Thoracic aorta (tissue), 2 donors: Measurements from ENCODE around the gene ABCG8. TPM values are rescaled to one million over a fixed set of nuclear protein-coding genes. Genes with fewer than 3 reads are reported as not detected.

Source experiments
- ATAC-seq: fragments of 150-250 bp; one replicate; pipeline ENCODE4 v1.8.0; 2017; ENCODE audit warnings: low read depth; ENCODE audit not compliant: insufficient number of reproducible peaks, low FRiP score
- DNase-seq: peaks from one replicate; pipeline ENCODE4 v3.0.0-alpha.2; 2020; ENCODE audit warnings: low spot score
- H3K27ac ChIP-seq, 2 donors: fragments of 200-600 bp; sonication (generic); 1 replicate in 1 of 2; 2 replicates in 1 of 2; pipeline ENCODE4 v1.5.1; 2016; ENCODE audit warnings: mild to moderate bottlenecking in 2 of 2, moderate library complexity in 2 of 2
- H3K27me3 ChIP-seq: fragments of 200-600 bp; sonication (generic); replicated peaks from 2 replicates; pipeline ENCODE4 v1.6.0; 2016; ENCODE audit warnings: mild to moderate bottlenecking; ENCODE audit not compliant: insufficient read depth
- H3K36me3 ChIP-seq: fragments of 200-600 bp; sonication (generic); one replicate; pipeline ENCODE4 v1.5.1; 2016
- H3K4me1 ChIP-seq, 2 donors: fragments of 200-600 bp; sonication (generic); 1 replicate in 1 of 2; 2 replicates in 1 of 2; pipeline versions ENCODE4 v1.5.1 to v1.6.0; 2016; ENCODE audit warnings: low read depth in 2 of 2, mild to moderate bottlenecking in 1 of 2; ENCODE audit not compliant: control insufficient read depth in 1 of 2
- H3K4me3 ChIP-seq: fragments of 200-600 bp; sonication (generic); 2 replicates; pipeline ENCODE4 v1.5.1; 2016; ENCODE audit warnings: mild to moderate bottlenecking
- H3K9me3 ChIP-seq: fragments of 200-600 bp; sonication (generic); 2 replicates; pipeline ENCODE4 v1.5.1; 2016
- CTCF ChIP-seq: fragments of 200-600 bp; sonication (generic); IDR thresholded peaks from one replicate; pipeline ENCODE4 v1.5.1; 2019; ENCODE audit warnings: antibody characterized with exemption
- total RNA-seq, 2 donors: library from RNA; depleted of rRNA; stranded (reverse); fragments of >200 nt; gene quantifications; one replicate each; pipeline versions ENCODE4 v1.1.0 to v1.2.3, GENCODE V29; 2016

ABCG8 gene
- total RNA-seq, 2 donors from 2014 or later, result not detected

- Histone ChIP-seq H3K4me1 (peaks cover 5 to 6% of the 10 kb centered on the region in 2 donors), H3K4me3 (no peak overlapping the region), H3K27me3 (no peaks in the 10 kb centered on the region), H3K36me3 (peaks cover 4% of the 10 kb centered on the region), H3K9me3 (no peaks in the 10 kb centered on the region), H3K27ac (no peak overlapping the region)
- DNase-seq (no peak), ATAC-seq (no peak)
- no peak for TF ChIP-seq CTCF
Observed at GRCh38 chr2:43814711-43815110, 24.1 kb upstream of the ABCG8 start.

GRCh38 chr2:43818761-43819160, 20.0 kb upstream of the ABCG8 start:
- DNase-seq, result no peak
- Histone ChIP-seq H3K4me1 (no peaks in the 10 kb centered on the region), H3K27me3 (no peaks in the 10 kb centered on the region), H3K9me3 (no peaks in the 10 kb centered on the region), H3K27ac (no peak overlapping the region), H3K36me3 (no peaks in the 10 kb centered on the region), H3K4me3 (no peak overlapping the region)
- no peak for ATAC-seq
- TF ChIP-seq CTCF, result no peak

GRCh38 chr2:43819491-43820163, 19.1 kb upstream of the ABCG8 start:
- DNase-seq (no peak), ATAC-seq (no peak)
- TF ChIP-seq CTCF, result no peak
- Histone ChIP-seq H3K4me1 (no peaks in the 10 kb centered on the region), H3K27ac (no peak overlapping the region), H3K4me3 (no peak overlapping the region), H3K36me3 (no peaks in the 10 kb centered on the region), H3K27me3 (no peaks in the 10 kb centered on the region), H3K9me3 (no peaks in the 10 kb centered on the region)

GRCh38 chr2:43822839-43823238, 15.9 kb upstream of the ABCG8 start:
- DNase-seq, result no peak
- no peak for TF ChIP-seq CTCF
- Histone ChIP-seq H3K4me1 (no peaks in the 10 kb centered on the region), H3K4me3 (no peak overlapping the region), H3K9me3 (no peaks in the 10 kb centered on the region), H3K27ac (no peak overlapping the region), H3K36me3 (no peaks in the 10 kb centered on the region), H3K27me3 (no peaks in the 10 kb centered on the region)
- ATAC-seq, result no peak

DNA sequence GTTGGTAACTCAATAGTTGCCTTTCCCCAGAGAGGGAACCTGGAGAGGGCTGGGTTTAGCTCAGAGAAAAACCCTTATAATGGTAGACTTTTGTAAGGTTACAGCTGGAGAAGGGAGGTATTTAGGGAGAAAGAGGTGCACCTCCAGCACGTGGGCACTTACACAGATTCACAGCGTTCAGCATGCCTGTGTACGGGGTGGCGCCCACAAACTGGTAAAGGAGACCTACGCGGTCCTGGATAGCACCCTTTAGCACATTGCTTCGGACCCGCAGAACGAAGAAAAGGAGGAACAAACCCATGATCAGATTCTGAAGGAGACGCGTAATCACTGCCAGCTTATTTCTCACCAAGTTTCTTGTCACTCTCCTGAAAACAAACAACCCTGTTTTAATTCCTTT, 15.0 kb upstream of the ABCG8 start:
- no peak overlapping the region for H3K4me3 ChIP-seq
- no peak for TF ChIP-seq CTCF
- no peak overlapping the region for H3K27ac ChIP-seq
- H3K27me3 ChIP-seq, result no peaks in the 10 kb centered on the region
- no peaks in the 10 kb centered on the region for H3K4me1 ChIP-seq
- H3K9me3 ChIP-seq, result no peaks in the 10 kb centered on the region
- ATAC-seq, result no peak
- DNase-seq, result no peak
- no peaks in the 10 kb centered on the region for H3K36me3 ChIP-seq
